GM18951 (cell line): ENCODE results near the gene SORCS2.

Experiments
- POLR2A ChIP-seq: IDR thresholded peaks from 4 replicates; pipeline ENCODE4 v1.6.1; 2011; ENCODE audit warnings: mild to moderate bottlenecking; ENCODE audit not compliant: insufficient read length, insufficient read depth; ENCODE audit errors: extremely low read depth
- in situ Hi-C: fragments of 300-500 bp; cut with MboI; formaldehyde crosslinking; loops from one replicate; pipeline ENCODE4 v1.12.0; 2022; ENCODE audit warnings: low sequenced_read_pairs, mixed read lengths, inconsistent platforms; ENCODE audit not compliant: unreplicated experiment

Gene SORCS2

DNA sequence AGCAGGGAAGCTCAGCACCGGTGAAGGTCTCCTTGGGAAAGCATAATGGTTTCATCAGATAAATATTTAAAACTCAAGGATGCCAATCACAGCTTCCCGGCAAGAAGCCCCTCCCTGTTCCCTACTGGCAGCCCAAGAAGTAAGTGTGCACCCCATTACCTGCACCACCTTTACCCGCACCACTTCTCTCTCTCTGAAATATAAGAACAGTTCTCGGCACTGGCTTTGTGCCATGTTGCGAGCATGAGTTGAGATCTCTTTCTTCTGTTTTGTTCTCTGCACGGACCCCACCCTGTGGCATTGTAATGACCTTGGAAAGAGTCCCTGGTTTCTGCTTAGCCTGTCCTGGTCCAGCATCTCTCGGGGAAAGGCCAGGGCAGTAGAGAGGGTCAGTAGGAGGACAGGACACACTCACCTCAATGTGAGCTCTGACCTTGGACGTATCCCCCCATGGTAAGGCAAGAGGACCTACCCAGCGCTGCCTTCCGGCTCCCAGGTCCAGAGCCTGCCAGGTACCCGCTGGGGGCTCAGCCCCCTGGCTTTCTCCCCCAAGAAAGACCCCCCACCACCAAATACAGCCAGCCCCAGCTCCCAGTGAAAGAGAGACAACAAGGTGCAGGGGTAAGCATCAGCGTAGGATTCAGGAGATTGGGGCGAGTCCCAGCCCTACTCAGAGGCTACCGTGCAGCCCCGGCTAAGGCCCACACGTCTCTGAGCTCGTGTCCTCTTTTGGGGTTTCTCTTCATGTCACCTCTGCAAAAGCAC is 161.7 kb downstream of the SORCS2 start:
- in situ Hi-C loops, result no loop called here
- no peak for TF ChIP-seq POLR2A

DNA sequence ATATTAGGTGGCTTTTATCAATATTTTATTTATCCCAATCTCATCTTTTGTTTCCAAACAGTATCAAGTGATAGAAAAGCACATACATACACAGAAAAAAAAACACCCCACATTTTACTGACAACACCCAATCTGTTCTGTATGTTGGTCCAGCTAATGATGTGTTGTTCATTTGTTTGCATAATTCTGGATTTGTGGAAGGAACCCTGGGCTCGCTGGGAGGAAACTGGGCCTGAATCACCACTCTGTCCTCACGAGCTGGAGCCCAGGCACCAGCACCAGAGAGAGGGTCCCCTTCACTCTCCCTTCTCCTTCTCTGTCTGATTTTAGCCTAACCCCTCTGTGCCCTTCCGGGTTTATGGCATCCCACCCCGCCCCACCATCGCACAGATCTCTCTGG is 162.6 kb downstream of the SORCS2 start:
- no peak for TF ChIP-seq POLR2A
- in situ Hi-C loops, result no loop called here

DNA sequence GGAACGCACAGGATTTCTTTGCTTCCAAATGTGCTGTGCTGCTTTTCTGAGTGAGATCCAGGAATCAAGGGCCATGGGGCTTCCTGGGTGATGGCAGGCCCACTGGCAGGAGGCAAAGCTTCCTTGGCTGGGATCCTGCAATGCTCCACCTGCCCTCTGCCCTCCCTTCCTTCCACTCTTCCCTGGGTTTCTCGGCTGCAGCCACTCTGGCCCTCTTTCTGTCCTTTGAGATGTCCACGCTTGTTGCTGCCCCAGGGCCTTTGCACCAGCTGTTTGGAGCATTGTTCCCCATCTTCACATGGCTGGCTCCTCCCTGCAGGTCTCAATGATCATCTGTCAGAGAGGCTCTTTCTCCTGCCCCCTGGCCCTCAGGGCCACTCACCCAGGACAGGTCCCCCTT is 163.5 kb downstream of the SORCS2 start:
- TF ChIP-seq POLR2A, result no peak
- in situ Hi-C loops, result no loop called here

DNA sequence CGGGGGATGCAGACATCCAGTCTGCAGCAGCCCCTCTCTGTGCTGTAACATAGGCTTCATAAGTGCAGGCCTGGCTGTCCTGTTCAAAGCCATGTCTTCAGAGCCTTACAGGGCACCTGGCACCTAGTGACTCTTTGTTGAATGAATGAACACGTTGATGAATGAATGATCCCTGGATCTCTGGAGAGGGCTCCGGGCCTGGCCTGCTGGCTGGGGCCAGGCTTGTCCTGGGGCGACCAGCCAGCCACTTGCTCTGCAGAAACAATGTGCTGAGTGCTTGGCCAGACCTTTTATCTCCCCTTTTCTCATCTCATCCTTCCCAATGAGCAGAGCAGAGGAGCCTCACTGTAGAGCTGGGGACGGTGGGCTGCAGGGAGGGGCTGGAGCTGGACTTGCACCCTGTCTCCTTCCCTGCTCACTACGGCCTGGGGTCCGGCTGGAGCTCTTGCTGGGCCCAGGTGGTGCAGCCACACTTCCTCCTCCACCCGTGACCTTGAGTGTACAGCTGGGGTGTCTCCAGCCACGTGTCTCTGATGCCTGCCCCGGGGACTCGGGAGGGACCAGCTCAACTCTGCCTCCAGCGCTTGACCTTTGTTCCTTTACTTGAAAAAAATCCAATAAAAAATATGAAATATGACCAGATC is 164.5 kb downstream of the SORCS2 start:
- no peak for TF ChIP-seq POLR2A

DNA sequence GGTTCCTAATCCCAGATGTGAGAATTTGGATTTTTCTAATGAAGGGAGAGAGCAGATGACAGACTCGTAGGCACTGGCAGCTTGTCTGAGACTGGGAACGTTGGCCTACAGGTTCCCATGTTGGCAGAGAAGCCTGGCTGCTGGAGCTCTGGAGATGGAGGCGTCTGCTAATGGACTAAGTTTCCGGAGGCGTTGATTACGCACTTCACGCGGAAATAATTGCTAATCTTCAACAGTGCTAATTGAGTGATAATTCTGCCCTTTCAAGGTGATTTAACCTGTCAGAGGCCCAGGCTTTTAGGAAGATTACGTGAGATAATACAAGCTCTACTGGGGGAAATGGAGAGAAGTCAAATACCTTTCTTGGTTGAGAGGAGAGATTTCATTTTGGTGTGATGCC is 165.0 kb downstream of the SORCS2 start:
- in situ Hi-C loops, result no loop called here

More for the DNA sequence above, 164.5 kb downstream of the SORCS2 start:
- in situ Hi-C loops, result no loop called here

DNA sequence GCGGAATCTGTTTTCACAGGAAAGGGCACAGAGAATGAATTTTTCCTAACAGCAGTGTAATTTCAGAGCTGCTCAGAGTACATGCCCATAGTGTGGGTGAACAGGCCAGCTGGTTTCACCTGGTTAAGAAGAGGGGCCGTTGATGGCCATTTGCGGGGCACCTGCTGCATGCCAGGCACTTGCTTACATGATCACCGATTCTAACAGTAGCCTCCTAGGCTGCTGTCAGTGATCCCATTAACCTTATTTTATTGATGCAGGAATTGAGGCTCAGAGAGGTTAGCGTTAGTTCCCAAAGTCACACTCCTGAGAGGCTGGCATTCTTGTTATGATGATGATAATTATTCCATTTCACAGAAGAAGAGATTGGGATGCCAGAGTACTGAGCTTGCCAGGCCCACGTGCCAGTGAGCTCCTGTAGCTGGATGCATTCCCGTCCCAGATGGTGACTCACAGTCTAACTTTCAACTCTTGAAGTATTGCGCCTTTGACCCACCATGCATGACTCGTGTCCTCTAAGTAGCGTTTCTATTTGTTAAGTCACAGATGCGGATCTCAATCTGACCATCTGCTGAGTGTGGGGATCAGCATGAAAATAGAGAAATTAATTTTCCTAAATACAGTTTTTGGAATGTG is 165.9 kb downstream of the SORCS2 start:
- in situ Hi-C loops, result no loop called here
- no peak for TF ChIP-seq POLR2A

More for the DNA sequence above, 165.0 kb downstream of the SORCS2 start:
- no peak for TF ChIP-seq POLR2A

DNA sequence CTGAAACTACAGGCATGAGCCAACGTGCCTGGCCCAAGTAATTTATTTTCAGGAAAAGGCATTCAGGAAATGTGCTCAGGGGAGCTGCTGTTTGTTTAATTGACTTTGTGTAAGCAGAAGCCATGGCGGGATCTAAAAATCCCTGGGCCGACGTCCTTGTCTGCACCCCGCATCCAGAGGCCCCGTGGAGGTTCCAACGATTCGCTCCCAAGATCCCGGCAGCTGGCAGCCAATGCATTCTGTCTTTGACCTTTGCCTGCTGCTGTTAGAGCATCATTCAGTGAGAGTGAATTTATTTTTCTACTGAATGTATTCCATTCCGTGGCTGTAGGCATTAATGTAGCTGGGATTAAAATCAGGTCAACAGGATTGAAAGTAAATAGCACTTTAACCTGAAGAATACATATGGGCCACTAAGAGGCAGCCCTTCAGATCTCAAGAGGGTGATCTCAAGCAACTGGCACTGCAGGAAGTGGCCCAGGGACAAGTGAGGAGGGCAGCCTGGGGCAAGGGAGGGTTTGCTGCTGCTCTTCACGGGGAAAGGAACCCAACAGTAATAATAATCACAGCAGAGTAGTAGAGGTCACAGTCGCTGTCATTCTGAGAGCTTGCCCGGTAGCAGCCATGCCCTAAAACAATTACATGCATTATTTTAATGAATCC is 167.2 kb downstream of the SORCS2 start:
- no peak for TF ChIP-seq POLR2A
- in situ Hi-C loops, result no loop called here

DNA sequence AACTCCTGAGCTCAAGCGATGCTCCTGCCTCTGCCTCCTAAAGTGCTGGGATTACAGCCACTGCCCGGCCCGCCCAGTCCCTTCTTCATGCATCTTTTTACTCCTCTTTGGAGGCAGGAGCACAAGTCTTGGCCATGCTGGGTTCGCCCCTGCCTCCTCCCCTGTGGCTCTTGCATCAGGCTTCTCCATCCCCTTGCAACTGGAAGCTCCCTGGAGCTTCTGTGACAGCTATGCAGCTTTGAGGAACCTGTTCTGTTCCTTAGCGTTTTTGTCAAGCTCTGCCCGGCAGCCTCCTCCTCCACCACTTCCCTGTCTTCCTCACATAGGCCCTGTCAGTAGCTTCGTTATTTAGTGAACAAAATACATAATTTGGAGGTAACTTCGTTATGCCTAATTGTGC is 168.5 kb downstream of the SORCS2 start:
- in situ Hi-C loops, result no loop called here
- no peak for TF ChIP-seq POLR2A

DNA sequence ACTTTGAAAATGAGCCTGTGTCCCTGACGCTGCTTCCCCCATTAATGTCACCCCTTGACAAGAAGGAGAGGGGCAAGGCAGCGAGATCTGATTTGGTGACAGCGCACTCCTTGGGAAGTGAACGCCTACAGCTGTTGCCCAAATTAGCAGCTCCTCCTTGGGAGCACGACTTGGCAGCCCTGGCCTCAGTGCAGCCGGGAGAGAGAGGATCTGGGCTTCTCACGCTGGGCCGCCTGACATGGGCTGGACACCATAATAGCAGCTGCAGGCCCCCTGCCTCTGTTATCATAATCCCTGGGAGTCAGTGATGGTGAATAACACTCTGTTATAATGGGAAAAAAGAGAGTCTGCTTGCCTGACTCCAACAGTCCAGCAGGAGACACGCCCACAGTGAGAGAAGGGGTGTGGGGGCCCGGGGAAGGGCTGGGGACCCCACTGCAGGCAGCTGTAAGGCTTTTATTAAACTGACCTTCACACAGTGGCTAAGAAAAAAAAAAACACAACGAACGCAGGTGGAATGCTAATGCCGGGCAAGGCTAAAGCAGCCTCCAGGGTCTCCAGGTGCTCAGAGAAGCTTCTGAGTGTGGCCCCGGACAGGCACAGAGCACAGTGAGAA is 169.1 kb downstream of the SORCS2 start:
- in situ Hi-C loops, result no loop called here

DNA sequence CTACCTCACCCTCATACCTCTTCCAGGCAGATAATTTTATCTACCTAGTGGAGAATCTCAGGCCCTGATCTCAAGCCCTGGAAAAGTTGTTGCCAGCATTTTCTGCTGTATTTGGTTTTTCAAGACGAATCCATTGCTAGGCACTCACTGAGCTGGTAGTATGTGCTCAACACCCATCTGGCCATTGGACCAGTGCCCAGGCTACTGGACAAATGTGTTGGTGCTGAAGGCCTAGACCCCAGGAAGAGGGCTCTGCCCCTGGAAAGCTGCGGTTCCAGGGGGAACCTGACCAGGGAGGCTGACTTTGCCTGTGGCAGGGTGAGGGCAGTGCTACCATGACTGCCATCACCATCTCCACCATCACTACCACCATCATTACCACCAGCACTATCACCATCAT is 170.0 kb downstream of the SORCS2 start:
- in situ Hi-C loops, result no loop called here

More for the DNA sequence above, 169.1 kb downstream of the SORCS2 start:
- no peak for TF ChIP-seq POLR2A

DNA sequence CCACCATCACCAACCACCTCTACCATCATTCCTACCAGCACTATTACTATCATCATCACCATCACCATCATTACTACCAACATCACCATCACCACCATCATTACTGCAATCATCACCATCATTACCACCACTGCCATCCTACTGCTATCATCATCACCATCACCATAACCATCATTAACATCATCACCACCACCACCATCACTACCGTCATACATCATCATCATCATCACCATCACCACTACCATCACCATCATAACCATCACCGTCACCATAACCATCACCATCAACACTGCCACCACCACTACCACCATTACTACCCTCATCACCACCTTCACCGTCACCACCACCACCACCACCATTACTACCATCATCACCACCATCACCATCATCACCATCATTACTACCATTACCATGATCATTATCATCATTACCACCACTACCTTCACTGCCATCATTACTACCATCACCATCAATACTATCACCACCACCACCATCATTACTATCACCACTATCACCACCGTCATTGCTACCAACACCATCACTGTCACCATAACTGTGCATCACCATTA is 170.6 kb downstream of the SORCS2 start:
- no peak for TF ChIP-seq POLR2A
- in situ Hi-C loops, result no loop called here

More for the DNA sequence above, 170.0 kb downstream of the SORCS2 start:
- no peak for TF ChIP-seq POLR2A

DNA sequence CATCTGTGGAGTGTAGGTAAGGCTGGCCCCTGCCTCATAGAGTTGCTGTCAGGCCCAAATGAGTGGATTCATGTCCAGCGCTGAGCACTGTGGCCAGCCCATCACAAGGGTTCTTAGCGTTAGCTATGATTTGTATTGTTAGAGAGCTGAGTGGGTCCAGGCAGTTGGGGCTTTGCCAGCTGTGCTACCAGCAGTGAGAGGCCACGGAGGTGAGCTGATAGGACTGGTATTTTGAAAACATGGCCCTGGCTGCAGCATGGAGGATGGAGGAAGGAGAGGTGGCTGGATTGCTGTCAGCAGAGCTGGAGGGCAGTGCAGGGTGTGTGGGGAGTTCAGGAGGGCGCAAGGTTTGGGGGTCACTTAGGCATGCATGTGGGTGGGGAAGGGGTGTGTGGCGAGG is 172.6 kb downstream of the SORCS2 start:
- in situ Hi-C loops, result no loop called here
- no peak for TF ChIP-seq POLR2A

DNA sequence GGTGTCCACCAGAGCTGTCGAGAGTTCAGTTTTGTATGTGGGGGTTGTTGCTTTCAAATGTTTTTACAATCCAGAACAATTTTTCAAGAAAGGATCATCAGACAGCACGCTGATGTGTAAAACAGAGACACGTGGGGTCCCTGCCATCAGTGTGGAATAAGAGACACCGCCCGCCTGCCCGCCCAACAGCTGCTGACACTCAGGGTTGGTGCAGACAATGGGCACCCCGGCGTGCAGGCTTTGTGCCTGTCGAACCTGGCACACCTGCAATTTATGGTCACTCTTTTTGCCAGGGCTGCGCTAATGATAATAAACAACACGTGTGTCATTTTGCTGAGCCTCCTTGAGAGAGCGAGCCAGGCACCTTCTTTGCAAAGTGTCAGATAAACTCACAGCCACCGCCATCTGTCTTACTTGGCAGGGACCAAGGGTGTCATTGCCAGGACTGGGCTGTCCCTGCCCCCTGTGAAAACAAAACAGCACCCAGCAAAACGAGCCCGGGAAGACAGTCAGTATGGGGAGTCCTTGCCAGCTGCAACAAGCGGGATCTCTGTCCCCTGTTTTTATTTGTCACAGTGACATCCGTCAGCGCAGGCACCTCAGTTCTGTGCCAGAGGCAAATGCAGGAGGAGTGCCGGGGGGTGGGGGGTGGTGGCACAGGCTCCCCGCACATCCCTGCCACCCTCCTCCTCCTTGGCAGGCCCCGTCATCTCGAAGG is 173.3 kb downstream of the SORCS2 start:
- in situ Hi-C loops, result no loop called here
- no peak for TF ChIP-seq POLR2A
